Urinary bladder (tissue), 4 donors: Measurements from ENCODE around the gene NUBPL. TPM values are rescaled to one million over a fixed set of nuclear protein-coding genes. Genes with fewer than 3 reads are reported as not detected.
"Not testable (repeated sequence)": the region's sequence is repeated elsewhere in the genome, so short reads cannot be mapped to it uniquely, and the experiment has no call there.

ENCODE experiments used
- DNase-seq: peaks from one replicate; pipeline ENCODE4 v3.0.0-alpha.2; 2015; ENCODE audit errors: extremely low spot score
- H3K27ac ChIP-seq: one replicate; pipeline ENCODE4 v1.5.1; 2013; ENCODE audit warnings: low read depth, mild to moderate bottlenecking, moderate library complexity
- H3K36me3 ChIP-seq: one replicate; pipeline ENCODE4 v1.6.1; 2013; ENCODE audit warnings: mild to moderate bottlenecking, moderate library complexity; ENCODE audit not compliant: insufficient read depth
- H3K4me1 ChIP-seq: one replicate; pipeline ENCODE4 v1.6.1; 2013; ENCODE audit warnings: mild to moderate bottlenecking, moderate library complexity; ENCODE audit not compliant: insufficient read depth
- H3K4me3 ChIP-seq: one replicate; pipeline ENCODE4 v1.5.1; 2013; ENCODE audit warnings: low read depth, low read length
- WGBS: extraction: QIAGEN DNeasy Blood & Tissue Kit; methylation state at CpG from one replicate; pipeline ENCODE4 v1.1.7; 2013; 5-methylcytosine and 5-hydroxymethylcytosine counted together
- polyA plus RNA-seq: library from polyadenylated mRNA; stranded (reverse); fragments of 200-250 nt; gene quantifications from one replicate; pipeline ENCODE4 v1.2.3, GENCODE V29; 2013
- total RNA-seq: library from RNA; depleted of rRNA; stranded (reverse); fragments of >200 nt; gene quantifications from one replicate; pipeline ENCODE4 v1.2.3, GENCODE V29; 2014
- donor health status: healthy with polysubstance abuse.
- donor health status: healthy.

NUBPL gene
- total and polyA plus RNA-seq, 2 donors: 7.2 to 24.6 TPM

- DNase-seq: no peak
- no peaks in the 10 kb centered on the region for H3K36me3 ChIP-seq
- no peaks in the 10 kb centered on the region for H3K4me1 ChIP-seq
- 88% methylated on average over 3 of the region's 3 CpGs for WGBS
- no peak overlapping the region for H3K4me3 ChIP-seq
- no peak overlapping the region for H3K27ac ChIP-seq
These were observed 226.2 kb downstream of the NUBPL start for GRCh38 chr14:31787377-31787776.

DNA sequence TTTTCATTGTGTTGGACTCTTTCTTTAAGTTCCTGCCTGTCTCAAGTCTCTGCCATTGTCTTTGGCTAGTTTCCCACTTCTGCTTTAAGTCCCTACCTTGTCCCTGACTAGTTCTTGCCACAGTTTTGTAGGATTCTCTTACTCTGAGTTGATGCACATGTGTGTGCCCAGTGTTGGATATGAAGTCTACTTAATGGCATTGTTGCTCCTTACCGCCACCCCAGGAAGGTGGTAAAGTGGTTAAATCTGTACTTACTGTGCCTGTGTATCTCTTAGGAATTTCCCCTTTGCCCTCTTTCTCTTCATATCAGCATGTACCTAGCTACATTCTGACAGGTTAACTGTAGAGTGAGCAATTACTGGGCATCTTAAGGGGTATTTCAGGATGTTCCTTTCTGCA lies 227.1 kb downstream of the NUBPL start:
- H3K4me1 ChIP-seq: no peaks in the 10 kb centered on the region
- no peaks in the 10 kb centered on the region for H3K36me3 ChIP-seq
- no peak for DNase-seq
- H3K4me3 ChIP-seq: no peak overlapping the region
- H3K27ac ChIP-seq: no peak overlapping the region
- WGBS: 97% methylated on average over 1 of the region's 1 CpG

- H3K4me3 ChIP-seq: no peak overlapping the region
- DNase-seq: no peak
These were observed 231.5 kb downstream of the NUBPL start for GRCh38 chr14:31792726-31793125.

DNA sequence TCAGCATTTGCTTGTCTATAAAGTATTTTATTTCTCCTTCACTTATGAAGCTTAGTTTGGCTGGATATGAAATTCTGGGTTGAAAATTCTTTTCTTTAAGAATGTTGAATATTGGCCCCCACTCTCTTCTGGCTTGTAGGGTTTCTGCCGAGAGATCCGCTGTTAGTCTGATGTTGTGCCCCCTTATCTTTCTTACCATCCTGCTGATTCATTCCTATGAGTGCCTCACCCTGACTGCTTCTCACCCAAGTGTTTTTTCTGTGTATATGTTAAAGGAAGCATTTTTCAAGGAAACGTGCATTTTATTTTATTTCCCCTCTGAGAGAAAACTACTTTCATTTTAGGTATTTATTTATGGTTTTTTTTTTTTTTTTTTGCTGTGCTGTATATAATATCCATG lies 236.7 kb downstream of the NUBPL start:
- H3K36me3 ChIP-seq, H3K4me1 ChIP-seq, DNase-seq, H3K4me3 ChIP-seq, H3K27ac ChIP-seq: not testable (repeated sequence)
- 90% methylated on average over 3 of the region's 3 CpGs for WGBS

More at GRCh38 chr14:31792726-31793125, 231.5 kb downstream of the NUBPL start:
- Histone ChIP-seq H3K27ac (peak overlapping the region; percentile 32), H3K4me1 (no peaks in the 10 kb centered on the region), H3K36me3 (no peaks in the 10 kb centered on the region)

GRCh38 chr14:31802838-31803237 lies 241.6 kb downstream of the NUBPL start:
- Histone ChIP-seq H3K4me1 (no peaks in the 10 kb centered on the region), H3K4me3 (no peak overlapping the region), H3K27ac (no peak overlapping the region), H3K36me3 (no peaks in the 10 kb centered on the region)
- DNase-seq: no peak

DNA sequence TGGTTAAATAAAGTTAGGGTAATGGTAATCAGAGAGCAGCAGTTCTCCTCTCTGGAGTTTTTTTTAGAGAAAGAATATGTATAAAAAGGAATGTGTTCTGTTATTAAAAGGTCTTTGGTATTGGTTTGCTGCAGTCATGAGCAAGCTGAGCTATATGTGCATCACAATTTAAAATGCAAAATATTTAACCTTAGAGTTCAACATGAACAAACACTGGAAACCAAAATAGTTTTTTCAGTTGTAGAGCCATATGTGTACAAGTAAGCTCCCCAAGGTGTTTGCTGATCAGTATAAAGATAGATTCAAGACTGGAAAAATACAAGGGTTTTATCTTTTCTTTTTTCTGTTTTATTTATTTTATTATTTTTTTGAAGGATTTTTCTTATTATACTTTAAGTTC lies 245.0 kb downstream of the NUBPL start:
- Histone ChIP-seq H3K4me1 (no peaks in the 10 kb centered on the region), H3K4me3 (no peak overlapping the region), H3K36me3 (no peaks in the 10 kb centered on the region), H3K27ac (no peak overlapping the region)
- no peak for DNase-seq

DNA sequence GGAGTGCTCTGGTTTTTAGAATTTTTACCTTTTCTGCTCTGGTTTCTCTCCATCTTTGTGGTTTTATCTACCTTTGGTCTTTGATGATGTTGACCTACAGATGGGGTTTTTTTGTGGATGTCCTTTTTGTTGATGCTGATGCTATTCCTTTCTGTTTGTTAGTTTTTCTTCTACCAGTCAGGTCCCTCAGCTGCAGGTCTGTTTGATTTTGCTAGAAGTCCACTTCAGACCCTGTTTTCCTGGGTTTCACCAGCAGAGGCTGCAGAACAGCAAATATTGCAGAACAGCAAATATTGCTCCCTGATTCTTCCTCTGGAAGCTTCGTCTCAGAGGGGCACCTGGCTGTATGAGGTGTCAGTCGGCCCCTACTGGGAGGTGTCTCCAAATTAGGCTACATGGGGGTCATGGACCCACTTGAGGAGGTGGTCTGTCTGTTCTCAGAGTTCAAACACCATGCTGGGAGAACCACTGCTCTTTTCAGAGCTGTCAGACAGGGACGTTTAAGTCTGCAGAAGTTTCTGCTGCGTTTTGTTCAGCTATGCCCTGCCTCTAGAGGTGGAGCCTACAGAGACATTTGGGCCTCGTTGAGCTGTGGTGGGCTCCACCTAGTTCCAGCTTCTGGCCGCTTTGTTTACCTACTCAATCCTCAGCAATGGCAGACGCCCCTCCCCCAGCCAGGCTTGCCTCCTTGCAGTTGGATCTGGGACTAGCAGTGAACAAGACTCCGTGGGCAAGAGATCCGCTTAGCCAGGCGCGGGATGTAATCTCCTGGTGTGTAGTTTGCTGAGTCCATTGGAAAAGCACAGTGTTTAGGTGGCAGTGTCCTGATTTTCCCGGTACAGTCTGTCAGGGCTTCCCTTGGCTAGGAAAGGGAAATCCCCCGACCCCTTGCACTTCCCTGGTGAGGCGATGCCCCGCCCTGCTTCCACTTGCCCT lies 250.8 kb downstream of the NUBPL start:
- not testable (repeated sequence) for H3K36me3 ChIP-seq, H3K4me1 ChIP-seq, H3K27ac ChIP-seq, H3K4me3 ChIP-seq, DNase-seq
- WGBS: 85% methylated on average over 15 of the region's 15 CpGs

DNA sequence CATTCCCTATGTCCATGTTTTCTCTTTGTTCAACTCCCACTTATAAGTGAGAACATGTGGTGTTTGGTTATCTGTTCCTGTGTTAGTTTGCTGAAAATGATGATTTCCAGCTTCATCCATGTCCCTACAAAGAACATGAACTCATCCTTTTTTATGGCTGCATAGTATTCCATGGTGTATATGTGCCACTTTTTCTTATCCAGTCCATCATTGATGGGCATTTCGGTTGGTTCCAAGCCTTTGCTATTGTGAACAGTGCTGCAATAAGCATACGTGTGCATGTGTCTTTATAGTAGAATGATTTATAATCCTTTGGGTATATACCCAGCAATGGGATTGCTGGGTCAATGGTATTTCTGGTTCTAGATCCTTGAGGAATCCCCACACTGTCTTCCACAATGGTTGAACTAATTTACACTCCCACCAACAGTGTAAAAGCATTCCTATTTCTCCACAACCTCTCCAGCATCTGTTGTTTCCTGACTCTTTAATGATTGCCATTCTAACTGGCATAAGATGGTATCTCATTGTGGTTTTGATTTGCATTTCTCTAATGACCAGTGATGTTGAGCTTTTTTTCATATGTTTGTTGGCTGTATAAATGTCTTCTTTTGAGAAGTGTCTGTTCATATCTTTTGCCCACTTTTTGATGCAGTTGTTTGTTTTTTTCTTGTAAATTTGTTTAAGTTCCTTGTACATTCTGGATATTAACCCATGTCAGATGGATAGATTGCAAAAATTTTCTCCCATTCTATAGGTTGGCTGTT lies 252.7 kb downstream of the NUBPL start:
- not testable (repeated sequence) for H3K4me1 ChIP-seq, H3K4me3 ChIP-seq, H3K36me3 ChIP-seq, H3K27ac ChIP-seq, DNase-seq
- 94% methylated on average over 2 of the region's 2 CpGs for WGBS

GRCh38 chr14:31819281-31819680 lies 258.1 kb downstream of the NUBPL start:
- no peaks in the 10 kb centered on the region for H3K36me3 ChIP-seq
- no peak for DNase-seq
- no peak overlapping the region for H3K4me3 ChIP-seq
- no peaks in the 10 kb centered on the region for H3K4me1 ChIP-seq
- no peak overlapping the region for H3K27ac ChIP-seq

DNA sequence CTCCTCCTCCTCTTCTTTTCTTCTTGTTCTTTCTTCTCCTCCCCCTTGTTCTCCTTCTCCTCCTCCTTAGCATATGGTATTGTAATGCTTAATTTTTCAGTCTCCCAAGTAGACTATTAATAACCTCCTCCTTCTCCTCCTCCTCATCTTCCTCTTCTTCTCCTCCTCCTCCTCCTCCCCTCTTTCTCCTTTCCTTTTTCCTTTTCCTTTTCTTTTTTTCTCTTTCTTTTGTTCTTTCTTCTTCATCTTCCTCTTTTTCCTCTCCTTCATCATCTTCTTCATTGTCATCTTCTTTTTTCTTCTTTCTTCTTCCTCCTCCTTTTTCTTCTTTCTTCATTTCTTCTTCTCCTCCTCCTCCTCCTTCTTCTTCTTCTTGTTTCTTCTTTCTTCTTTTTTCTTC lies 264.3 kb downstream of the NUBPL start:
- Histone ChIP-seq H3K4me3 (no peak overlapping the region), H3K4me1 (no peaks in the 10 kb centered on the region), H3K27ac (no peak overlapping the region), H3K36me3 (no peaks in the 10 kb centered on the region)
- DNase-seq: no peak

DNA sequence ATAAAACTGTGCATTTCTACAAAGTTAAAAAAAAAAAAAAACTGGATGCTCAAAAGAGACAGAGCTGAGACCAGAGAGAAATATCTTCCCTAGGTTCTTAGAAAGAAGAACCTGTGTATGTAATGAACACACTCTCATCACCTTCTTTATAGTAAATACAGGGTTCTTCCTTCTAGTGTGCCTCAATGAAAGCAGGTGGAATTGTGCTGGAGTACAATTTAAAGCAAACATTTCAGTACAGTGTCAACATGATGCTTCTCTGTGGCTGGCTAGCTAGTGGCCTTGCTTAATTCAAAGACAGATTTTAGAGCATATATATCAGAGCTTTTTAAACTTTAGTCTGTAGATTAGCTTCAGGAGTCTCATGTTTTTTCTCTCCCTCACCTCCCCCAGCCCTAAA lies 266.1 kb downstream of the NUBPL start:
- H3K4me1 ChIP-seq: no peaks in the 10 kb centered on the region
- no peak overlapping the region for H3K4me3 ChIP-seq
- H3K36me3 ChIP-seq: no peaks in the 10 kb centered on the region
- no peak overlapping the region for H3K27ac ChIP-seq
- no peak for DNase-seq

DNA sequence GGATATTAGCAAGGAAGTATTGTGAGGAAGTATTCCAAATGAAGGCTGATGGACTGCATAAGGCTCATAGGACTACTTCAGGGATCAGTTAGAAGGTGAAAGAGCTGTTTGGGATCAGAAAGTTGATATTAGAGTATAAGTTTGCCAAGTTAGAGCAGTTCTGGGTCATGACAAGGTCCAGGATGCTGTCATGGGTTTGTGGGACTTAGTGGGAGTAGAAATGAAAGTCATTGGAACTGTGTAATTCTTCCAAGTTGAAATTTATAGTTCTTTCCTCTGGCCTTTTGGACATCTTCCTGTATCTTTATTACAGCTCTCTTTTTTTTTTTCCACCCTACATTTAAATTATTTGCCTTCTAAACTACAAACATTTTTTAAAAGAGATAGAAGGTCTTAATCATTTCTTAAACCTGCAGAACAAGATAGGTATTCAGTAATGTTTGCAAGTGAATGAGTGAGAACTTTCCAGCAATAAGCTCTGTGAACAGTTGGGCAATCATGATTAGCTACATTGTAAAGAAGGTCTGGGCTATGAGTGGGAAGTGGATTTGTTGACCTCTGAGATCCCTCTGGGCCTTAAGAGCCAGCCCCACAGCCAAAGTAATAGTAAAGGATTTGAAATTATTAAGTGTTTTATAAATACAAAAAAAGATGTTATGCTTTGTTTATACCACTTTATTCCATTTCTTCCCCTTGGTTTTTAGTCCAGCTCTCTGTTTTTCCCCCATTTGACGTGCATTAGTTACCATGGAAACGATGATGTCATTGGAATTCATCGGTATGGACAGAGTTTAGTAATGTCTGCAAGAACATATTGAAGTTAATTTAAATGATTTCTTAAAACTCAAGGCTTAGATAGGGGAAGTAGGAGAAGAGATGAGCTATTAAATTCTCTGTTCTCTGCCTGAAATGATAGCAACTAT lies 268.0 kb downstream of the NUBPL start:
- DNase-seq: peak; percentile 18
- H3K36me3 ChIP-seq: no peaks in the 10 kb centered on the region
- no peaks in the 10 kb centered on the region for H3K4me1 ChIP-seq
- no peak overlapping the region for H3K27ac ChIP-seq
- H3K4me3 ChIP-seq: no peak overlapping the region
- 59% methylated on average over 3 of the region's 3 CpGs for WGBS

DNA sequence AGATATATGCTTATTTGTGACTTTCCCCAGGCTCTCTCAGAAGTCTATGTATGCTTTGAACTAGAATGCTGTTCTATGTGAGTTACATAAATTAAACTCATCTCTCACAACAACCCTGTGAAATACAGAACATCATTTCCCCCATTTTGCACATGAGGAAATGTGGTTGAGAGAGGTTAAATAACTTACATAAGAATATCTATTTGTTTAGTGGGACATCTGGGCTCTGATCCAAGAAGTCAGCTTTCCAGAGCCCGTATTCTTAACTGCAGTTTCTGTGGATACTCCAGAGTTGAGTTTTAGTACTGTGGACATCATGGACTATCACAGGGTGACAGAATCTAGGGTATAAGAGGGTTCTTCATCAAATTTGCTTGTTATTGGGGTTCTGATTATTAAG lies 273.4 kb downstream of the NUBPL start:
- H3K4me3 ChIP-seq: no peak overlapping the region
- H3K4me1 ChIP-seq: no peaks in the 10 kb centered on the region
- WGBS: 22% methylated on average over 1 of the region's 1 CpG
- no peaks in the 10 kb centered on the region for H3K36me3 ChIP-seq
- no peak overlapping the region for H3K27ac ChIP-seq
- DNase-seq: no peak
